Measurements from ENCODE around the gene TARS1. TPM values are rescaled to one million over a fixed set of nuclear protein-coding genes. Genes with fewer than 3 reads are reported as not detected.

TARS1 gene
- total and polyA plus RNA-seq, 10 of the 15 experiments (the other 5 are each of a cell fraction or from before 2014, with no cell fraction given) = 163 to 350 (median 228) TPM

DNA sequence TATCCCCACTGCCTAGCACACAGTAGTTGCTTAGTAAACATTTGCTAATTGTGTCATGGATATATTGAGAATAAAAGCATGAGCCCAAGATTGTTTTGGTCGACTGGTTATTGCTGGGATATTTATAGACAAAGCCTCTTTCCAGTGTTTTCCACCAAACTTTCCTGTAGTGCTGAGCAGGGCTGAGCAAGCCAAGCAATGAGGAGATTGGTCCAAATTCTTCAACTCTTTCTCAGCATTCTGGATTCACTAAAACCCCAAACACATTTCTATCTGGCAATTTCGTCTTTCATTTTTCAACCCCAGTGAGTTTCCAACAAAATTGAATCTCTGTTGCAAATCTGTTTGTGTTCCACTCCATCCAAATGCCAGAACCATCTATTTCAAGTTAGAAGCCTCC is 31.9 kb upstream of the TARS1 start (continued):
- TF ChIP-seq, protein P1, sequence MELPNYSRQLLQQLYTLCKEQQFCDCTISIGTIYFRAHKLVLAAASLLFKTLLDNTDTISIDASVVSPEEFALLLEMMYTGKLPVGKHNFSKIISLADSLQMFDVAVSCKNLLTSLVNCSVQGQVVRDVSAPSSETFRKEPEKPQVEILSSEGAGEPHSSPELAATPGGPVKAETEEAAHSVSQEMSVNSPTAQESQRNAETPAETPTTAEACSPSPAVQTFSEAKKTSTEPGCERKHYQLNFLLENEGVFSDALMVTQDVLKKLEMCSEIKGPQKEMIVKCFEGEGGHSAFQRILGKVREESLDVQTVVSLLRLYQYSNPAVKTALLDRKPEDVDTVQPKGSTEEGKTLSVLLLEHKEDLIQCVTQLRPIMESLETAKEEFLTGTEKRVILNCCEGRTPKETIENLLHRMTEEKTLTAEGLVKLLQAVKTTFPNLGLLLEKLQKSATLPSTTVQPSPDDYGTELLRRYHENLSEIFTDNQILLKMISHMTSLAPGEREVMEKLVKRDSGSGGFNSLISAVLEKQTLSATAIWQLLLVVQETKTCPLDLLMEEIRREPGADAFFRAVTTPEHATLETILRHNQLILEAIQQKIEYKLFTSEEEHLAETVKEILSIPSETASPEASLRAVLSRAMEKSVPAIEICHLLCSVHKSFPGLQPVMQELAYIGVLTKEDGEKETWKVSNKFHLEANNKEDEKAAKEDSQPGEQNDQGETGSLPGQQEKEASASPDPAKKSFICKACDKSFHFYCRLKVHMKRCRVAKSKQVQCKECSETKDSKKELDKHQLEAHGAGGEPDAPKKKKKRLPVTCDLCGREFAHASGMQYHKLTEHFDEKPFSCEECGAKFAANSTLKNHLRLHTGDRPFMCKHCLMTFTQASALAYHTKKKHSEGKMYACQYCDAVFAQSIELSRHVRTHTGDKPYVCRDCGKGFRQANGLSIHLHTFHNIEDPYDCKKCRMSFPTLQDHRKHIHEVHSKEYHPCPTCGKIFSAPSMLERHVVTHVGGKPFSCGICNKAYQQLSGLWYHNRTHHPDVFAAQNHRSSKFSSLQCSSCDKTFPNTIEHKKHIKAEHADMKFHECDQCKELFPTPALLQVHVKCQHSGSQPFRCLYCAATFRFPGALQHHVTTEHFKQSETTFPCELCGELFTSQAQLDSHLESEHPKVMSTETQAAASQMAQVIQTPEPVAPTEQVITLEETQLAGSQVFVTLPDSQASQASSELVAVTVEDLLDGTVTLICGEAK (IDR thresholded peaks at IDR 0.05; ENCODE audit: borderline replicate concordance) = no peak
- TF ChIP-seq BCL11A (IDR thresholded peaks at IDR 0.05; ENCODE audit: low read depth, low read length) (no peak), SMARCA5 (IDR thresholded peaks at IDR 0.05) (no peak), RAD51 (IDR thresholded peaks at IDR 0.05) (no peak)

DNA sequence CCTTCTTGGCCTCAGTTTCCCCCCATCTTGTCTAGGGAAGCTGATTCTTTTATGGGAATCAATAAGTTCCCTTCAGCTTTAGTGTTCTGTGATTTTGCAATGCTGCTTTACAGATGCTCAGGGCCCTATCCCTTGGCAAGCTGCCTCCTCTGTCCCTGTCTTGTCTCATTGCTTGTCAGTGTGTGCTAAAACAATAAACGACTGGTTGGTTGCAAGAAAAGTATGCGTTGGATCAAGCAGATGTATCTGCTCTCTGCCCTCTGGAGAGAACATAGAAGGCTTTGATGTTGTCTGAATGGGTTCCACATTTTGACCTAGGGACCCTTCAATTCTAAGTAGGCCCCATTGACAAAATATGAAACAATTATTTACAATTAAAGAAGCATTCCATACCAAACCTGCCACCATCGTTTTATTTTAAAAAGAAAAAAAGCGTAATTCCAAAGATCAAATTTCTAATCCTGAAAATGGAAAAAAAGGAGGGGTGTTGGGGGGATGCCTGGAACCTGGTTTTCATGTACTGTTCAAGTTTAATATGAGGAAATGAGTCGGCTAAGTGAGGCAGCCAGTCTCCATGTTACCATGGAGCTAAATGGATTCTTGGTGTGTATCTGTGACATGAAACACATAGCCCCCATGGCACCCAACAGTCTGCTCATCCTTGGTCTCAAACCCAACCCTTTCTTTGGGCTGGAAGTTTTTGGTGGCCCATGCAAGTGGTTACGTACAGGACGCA is 31.2 kb upstream of the TARS1 start:
- POLR2A ChIA-PET = no interaction called here
- intact Hi-C loops (cut with micrococcal nuclease; ENCODE audit: unreplicated experiment) (no loop called here), in situ Hi-C loops (cut with MboI) (loop anchor here (10.0 kb wide), 1 partner anchor 695 kb away; the partner anchor contains the start of gene NPR3)
- Histone ChIP-seq H2AFZ (ENCODE audit: control insufficient read depth, low read depth, low read length) (no peak overlapping the region), H3K4me1 (ENCODE audit: control insufficient read depth, insufficient read depth, low read length) (no peaks in the 10 kb centered on the region), H3K9me3 (replicated peaks; ENCODE audit: control insufficient read depth, insufficient read depth, low read length) (no peaks in the 10 kb centered on the region), H3K9ac (ENCODE audit: control insufficient read depth, insufficient read depth, low read length) (no peak overlapping the region), H3K4me3 (no peak overlapping the region), H3K27me3 (replicated peaks in 1 of 2; ENCODE audit: control insufficient read depth in 2 of 2, insufficient read depth in 2 of 2, low read length in 1 of 2) (no peaks in the 10 kb centered on the region), H3K79me2 (ENCODE audit: control insufficient read depth, insufficient read depth, low read length) (no peaks in the 10 kb centered on the region), H3K27ac (ENCODE audit: control insufficient read depth, insufficient read depth) (no peak overlapping the region), H4K20me1 (ENCODE audit: control insufficient read depth, insufficient read depth) (no peaks in the 10 kb centered on the region), H3K36me3 (ENCODE audit: control insufficient read depth in 2 of 2, insufficient read depth in 2 of 2, low read length in 1 of 2) (no peaks in the 10 kb centered on the region), H3K4me2 (ENCODE audit: control insufficient read depth, insufficient read depth) (no peak overlapping the region)
- no peak for DNase-seq (ENCODE audit: low read depth, low spot score)
- ATAC-seq = no peak
- CTCF ChIA-PET = no interaction called here
- no TSS peak for BruUV-seq (replicated peaks)
- 55% methylated on average over 7 of the region's 7 CpGs for WGBS (ENCODE audit: insufficient coverage, insufficient replicate concordance, low lambda C conversion rate, missing lambda C conversion rate)
- SMC1A ChIA-PET (ENCODE audit: uncharacterized antibody, unreplicated experiment) = no interaction called here
- RAD21 ChIA-PET (ENCODE audit: unreplicated experiment) = no interaction called here
- FAIRE-seq = no peak
- TF ChIP-seq KLF5 (IDR thresholded peaks at IDR 0.05; ENCODE audit: partially characterized antibody) = no peak
- TF ChIP-seq CEBPB (IDR thresholded peaks at IDR 0.05; ENCODE audit: borderline replicate concordance in 1 of 2, low read depth in 2 of 2, low read length in 2 of 2) = no peak
- no peak for TF ChIP-seq TCF12 (IDR thresholded peaks at IDR 0.05; ENCODE audit: low read depth, low read length)
- no peak for TF ChIP-seq MYB (IDR thresholded peaks at IDR 0.05; ENCODE audit: borderline replicate concordance, low read depth, low read length)
- TF ChIP-seq EGR1 (IDR thresholded peaks at IDR 0.05; ENCODE audit: borderline replicate concordance in 1 of 2, low read depth in 2 of 2, low read length in 2 of 2) = no peak
- no peak for TF ChIP-seq JUND (IDR thresholded peaks at IDR 0.05; ENCODE audit: low read depth, low read length)
- TF ChIP-seq POU2F2 (IDR thresholded peaks at IDR 0.05; ENCODE audit: borderline replicate concordance, low read depth, low read length) = no peak
- TF ChIP-seq, protein P2, sequence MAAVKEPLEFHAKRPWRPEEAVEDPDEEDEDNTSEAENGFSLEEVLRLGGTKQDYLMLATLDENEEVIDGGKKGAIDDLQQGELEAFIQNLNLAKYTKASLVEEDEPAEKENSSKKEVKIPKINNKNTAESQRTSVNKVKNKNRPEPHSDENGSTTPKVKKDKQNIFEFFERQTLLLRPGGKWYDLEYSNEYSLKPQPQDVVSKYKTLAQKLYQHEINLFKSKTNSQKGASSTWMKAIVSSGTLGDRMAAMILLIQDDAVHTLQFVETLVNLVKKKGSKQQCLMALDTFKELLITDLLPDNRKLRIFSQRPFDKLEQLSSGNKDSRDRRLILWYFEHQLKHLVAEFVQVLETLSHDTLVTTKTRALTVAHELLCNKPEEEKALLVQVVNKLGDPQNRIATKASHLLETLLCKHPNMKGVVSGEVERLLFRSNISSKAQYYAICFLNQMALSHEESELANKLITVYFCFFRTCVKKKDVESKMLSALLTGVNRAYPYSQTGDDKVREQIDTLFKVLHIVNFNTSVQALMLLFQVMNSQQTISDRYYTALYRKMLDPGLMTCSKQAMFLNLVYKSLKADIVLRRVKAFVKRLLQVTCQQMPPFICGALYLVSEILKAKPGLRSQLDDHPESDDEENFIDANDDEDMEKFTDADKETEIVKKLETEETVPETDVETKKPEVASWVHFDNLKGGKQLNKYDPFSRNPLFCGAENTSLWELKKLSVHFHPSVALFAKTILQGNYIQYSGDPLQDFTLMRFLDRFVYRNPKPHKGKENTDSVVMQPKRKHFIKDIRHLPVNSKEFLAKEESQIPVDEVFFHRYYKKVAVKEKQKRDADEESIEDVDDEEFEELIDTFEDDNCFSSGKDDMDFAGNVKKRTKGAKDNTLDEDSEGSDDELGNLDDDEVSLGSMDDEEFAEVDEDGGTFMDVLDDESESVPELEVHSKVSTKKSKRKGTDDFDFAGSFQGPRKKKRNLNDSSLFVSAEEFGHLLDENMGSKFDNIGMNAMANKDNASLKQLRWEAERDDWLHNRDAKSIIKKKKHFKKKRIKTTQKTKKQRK (IDR thresholded peaks at IDR 0.05; ENCODE audit: low read depth, low read length) = no peak
- TF ChIP-seq YBX1 (IDR thresholded peaks at IDR 0.05) = no peak
- TF ChIP-seq, protein P3, sequence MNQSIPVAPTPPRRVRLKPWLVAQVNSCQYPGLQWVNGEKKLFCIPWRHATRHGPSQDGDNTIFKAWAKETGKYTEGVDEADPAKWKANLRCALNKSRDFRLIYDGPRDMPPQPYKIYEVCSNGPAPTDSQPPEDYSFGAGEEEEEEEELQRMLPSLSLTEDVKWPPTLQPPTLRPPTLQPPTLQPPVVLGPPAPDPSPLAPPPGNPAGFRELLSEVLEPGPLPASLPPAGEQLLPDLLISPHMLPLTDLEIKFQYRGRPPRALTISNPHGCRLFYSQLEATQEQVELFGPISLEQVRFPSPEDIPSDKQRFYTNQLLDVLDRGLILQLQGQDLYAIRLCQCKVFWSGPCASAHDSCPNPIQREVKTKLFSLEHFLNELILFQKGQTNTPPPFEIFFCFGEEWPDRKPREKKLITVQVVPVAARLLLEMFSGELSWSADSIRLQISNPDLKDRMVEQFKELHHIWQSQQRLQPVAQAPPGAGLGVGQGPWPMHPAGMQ (IDR thresholded peaks at IDR 0.05; ENCODE audit: borderline replicate concordance) = no peak
